ENCODE data around the gene RASGRF1.

- TF ChIP-seq CTCF (conservative IDR thresholded peaks at IDR 0.05) (no peak), ZFX (IDR thresholded peaks at IDR 0.05) (no peak)
These were observed 167.6 kb downstream of the RASGRF1 start for GRCh38 chr15:78923015-78923414.

Measured in C4-2B (cell line).